H1 (cell line): ENCODE data around the gene NXPH4. TPM values are rescaled to one million over a fixed set of nuclear protein-coding genes. Genes with fewer than 3 reads are reported as not detected.

Source experiments
- CTCF ChIA-PET: fragments of 300-600 bp; sonication (Branson Sonifier 250); formaldehyde crosslinking; loops from one replicate; lab custom pipeline; 2021; ENCODE audit not compliant: partially characterized antibody; lab: Charles Lee
- POLR2A ChIA-PET: fragments of 300-600 bp; sonication (Branson Sonifier 250); formaldehyde crosslinking; loops from one replicate; lab custom pipeline; 2021; ENCODE audit warnings: inconsistent platforms; ENCODE audit not compliant: partially characterized antibody; lab: Charles Lee
- DNase-seq, 2 experiments: peaks; one replicate each; pipeline versions ENCODE4 v3.0.0 to v3.0.0-alpha.2; 2010 to 2022; ENCODE audit warnings: low spot score in 2 of 2, low read depth in 1 of 2, mixed read lengths in 1 of 2
- FAIRE-seq: peaks from 2 replicates; lab custom pipeline; 2011; peaks lifted over from hg19 to GRCh38; lab: Jason Lieb, UNC
- H2AFZ ChIP-seq: 2 replicates; pipeline ENCODE4 v1.8.1; 2012; ENCODE audit warnings: low read length, inconsistent platforms
- H2AK5ac ChIP-seq: 2 replicates; pipeline ENCODE4 v1.6.1; 2013; ENCODE audit warnings: low read depth, low read length
- H2BK120ac ChIP-seq: replicated peaks from 2 replicates; pipeline ENCODE3; 2013; ENCODE audit warnings: low read depth, low read length, inconsistent platforms
- H2BK12ac ChIP-seq: 2 replicates; pipeline ENCODE4 v1.6.1; 2013; ENCODE audit warnings: low read depth, low read length
- H2BK15ac ChIP-seq: 2 replicates; pipeline ENCODE4 v1.6.1; 2013; ENCODE audit warnings: low read length
- H2BK20ac ChIP-seq: 2 replicates; pipeline ENCODE4 v1.6.1; 2013; ENCODE audit warnings: low read length
- H2BK5ac ChIP-seq: 2 replicates; pipeline ENCODE4 v1.6.1; 2013; ENCODE audit warnings: low read depth, low read length
- H3K14ac ChIP-seq: 2 replicates; pipeline ENCODE4 v1.6.1; 2013; ENCODE audit warnings: inconsistent platforms; ENCODE audit not compliant: insufficient read length
- H3K18ac ChIP-seq: 2 replicates; pipeline ENCODE4 v1.6.1; 2013; ENCODE audit warnings: low read length; ENCODE audit errors: extremely low read depth
- H3K23ac ChIP-seq: 2 replicates; pipeline ENCODE4 v1.6.1; 2013; ENCODE audit warnings: inconsistent platforms; ENCODE audit not compliant: insufficient read length
- H3K23me2 ChIP-seq: 2 replicates; pipeline ENCODE4 v1.6.1; 2013; ENCODE audit warnings: low read depth, low read length
- H3K27ac ChIP-seq: 2 replicates; pipeline ENCODE4 v1.6.1; 2011; ENCODE audit warnings: low read depth, low read length, inconsistent platforms
- H3K27me3 ChIP-seq, 4 experiments: replicated peaks in 1 of 4; 1 replicate in 1 of 4; 2 replicates in 3 of 4; pipeline versions ENCODE4 v1.6.1 to v1.8.1; 2011 to 2013; ENCODE audit warnings: low read length in 3 of 4, mild to moderate bottlenecking in 3 of 4, inconsistent platforms in 2 of 4, mixed read lengths in 2 of 4, moderate library complexity in 1 of 4; ENCODE audit not compliant: control insufficient read depth in 3 of 4, insufficient read depth in 3 of 4; ENCODE audit errors: extremely low read depth in 1 of 4
- H3K36me3 ChIP-seq, 4 experiments: 2 replicates each; pipeline versions ENCODE4 v1.6.1 to v1.8.1; 2011 to 2013; ENCODE audit warnings: mild to moderate bottlenecking in 4 of 4, low read length in 3 of 4, moderate library complexity in 2 of 4, control low read depth in 1 of 4, inconsistent platforms in 1 of 4; ENCODE audit not compliant: insufficient read depth in 4 of 4, control insufficient read depth in 2 of 4
- H3K4ac ChIP-seq: replicated peaks from 2 replicates; pipeline ENCODE3; 2013; ENCODE audit warnings: low read length, low read depth, mixed read lengths, inconsistent platforms; ENCODE audit not compliant: insufficient read length
- H3K4me1 ChIP-seq, 4 experiments: replicated peaks in 1 of 4; 1 replicate in 1 of 4; 2 replicates in 3 of 4; pipeline versions ENCODE4 v1.6.1 to v1.8.1; 2011 to 2013; ENCODE audit warnings: low read length in 3 of 4, inconsistent platforms in 2 of 4, mixed read lengths in 1 of 4; ENCODE audit not compliant: insufficient read depth in 4 of 4, control insufficient read depth in 3 of 4
- H3K4me2 ChIP-seq, 2 experiments: 2 replicates each; pipeline versions ENCODE4 v1.6.1 to v1.8.1; 2011 to 2013; ENCODE audit warnings: low read depth in 2 of 2, low read length in 2 of 2, control low read depth in 1 of 2, inconsistent platforms in 1 of 2, mild to moderate bottlenecking in 1 of 2; ENCODE audit not compliant: insufficient read depth in 1 of 2
- H3K4me3 ChIP-seq, 4 experiments: fragments of 200-600, 300-600 bp in 1 of 4; sonication (generic), shearing (Covaris generic), sonication (Bioruptor Twin) in 1 of 4; 2 replicates each; pipeline versions ENCODE4 v1.5.1 to v1.8.1; 2011 to 2016; ENCODE audit warnings: low read length in 4 of 4, low read depth in 3 of 4, control low read depth in 2 of 4, inconsistent platforms in 2 of 4, mild to moderate bottlenecking in 2 of 4, mixed read lengths in 1 of 4, moderate library complexity in 1 of 4; ENCODE audit not compliant: insufficient read depth in 2 of 4; ENCODE audit errors: extremely low read depth in 1 of 4
- H3K56ac ChIP-seq: replicated peaks from 2 replicates; pipeline ENCODE3; 2013; ENCODE audit warnings: low read depth, mild to moderate bottlenecking, mixed read lengths, low read length, inconsistent platforms; ENCODE audit not compliant: insufficient read length
- H3K79me1 ChIP-seq: 2 replicates; pipeline ENCODE4 v1.6.1; 2013; ENCODE audit warnings: low read depth, low read length, control low read depth
- H3K79me2 ChIP-seq, 2 experiments: 2 replicates each; pipeline versions ENCODE4 v1.6.1 to v1.8.1; 2012 to 2013; ENCODE audit warnings: low read length in 2 of 2, mild to moderate bottlenecking in 2 of 2, inconsistent platforms in 1 of 2; ENCODE audit not compliant: insufficient read depth in 2 of 2, control insufficient read depth in 1 of 2
- H3K9ac ChIP-seq, 4 experiments: replicated peaks in 1 of 4; 1 replicate in 1 of 4; 2 replicates in 3 of 4; pipeline versions ENCODE4 v1.6.1 to v1.8.1; 2011 to 2013; ENCODE audit warnings: low read depth in 3 of 4, low read length in 3 of 4, control low read depth in 2 of 4, mild to moderate bottlenecking in 2 of 4, moderate library complexity in 2 of 4, inconsistent platforms in 1 of 4; ENCODE audit errors: extremely low read depth in 1 of 4
- H3K9me3 ChIP-seq, 2 experiments: 2 replicates each; pipeline versions ENCODE4 v1.6.1 to v1.8.1; 2012 to 2013; ENCODE audit warnings: mild to moderate bottlenecking in 2 of 2, moderate library complexity in 2 of 2, control low read depth in 1 of 2, inconsistent platforms in 1 of 2, low read depth in 1 of 2, low read length in 1 of 2, mixed read lengths in 1 of 2; ENCODE audit not compliant: insufficient read depth in 2 of 2
- H4K20me1 ChIP-seq, 2 experiments: replicated peaks in 1 of 2; 2 replicates each; pipeline versions ENCODE3 to v1.8.1; 2011 to 2013; ENCODE audit warnings: inconsistent platforms in 2 of 2, low read length in 2 of 2, mild to moderate bottlenecking in 1 of 2; ENCODE audit not compliant: insufficient read depth in 2 of 2, control insufficient read depth in 1 of 2
- H4K5ac ChIP-seq: 2 replicates; pipeline ENCODE4 v1.6.1; 2013; ENCODE audit warnings: low read length, low read depth, mixed read lengths, inconsistent platforms; ENCODE audit not compliant: insufficient read length
- H4K8ac ChIP-seq: 2 replicates; pipeline ENCODE4 v1.8.0; 2013; ENCODE audit warnings: mild to moderate bottlenecking, moderate library complexity, low read length, inconsistent platforms; ENCODE audit not compliant: insufficient read depth; ENCODE audit errors: extremely low read depth
- H4K91ac ChIP-seq: replicated peaks from 2 replicates; pipeline ENCODE3; 2013; ENCODE audit warnings: low read length, mixed read lengths, inconsistent platforms; ENCODE audit not compliant: insufficient read length
- RXRA ChIP-seq: IDR thresholded peaks from 2 replicates; pipeline ENCODE4 v1.6.1; 2011; ENCODE audit warnings: low read depth, mild to moderate bottlenecking, low read length, moderate library complexity; ENCODE audit not compliant: insufficient read depth
- SP2 ChIP-seq: IDR thresholded peaks from 2 replicates; pipeline ENCODE4 v1.6.1; 2012; ENCODE audit warnings: mild to moderate bottlenecking, low read length, inconsistent platforms
- WGBS, 2 experiments: shearing (Covaris generic) in 1 of 2; methylation state at CpG; one replicate each; pipeline versions ENCODE4 v1.1.6 to v1.1.7; 2013 to 2015; ENCODE audit warnings: low lambda C conversion rate in 2 of 2, mixed read lengths in 2 of 2, inconsistent platforms in 1 of 2, low coverage in 1 of 2, missing lambda C conversion rate in 1 of 2; ENCODE audit not compliant: insufficient replicate concordance in 2 of 2, insufficient coverage in 1 of 2, insufficient read length in 1 of 2; ENCODE audit errors: extremely low coverage in 1 of 2, missing lambda C conversion rate in 1 of 2; 5-methylcytosine and 5-hydroxymethylcytosine counted together
- polyA plus RNA-seq, 7 experiments: library from polyadenylated mRNA; depleted of rRNA in 3 of 7; stranded (reverse) in 5 of 7; unstranded in 2 of 7; fragments of >200 nt in 5 of 7; fragments of 200-250 nt in 2 of 7; gene quantifications; 1 replicate in 5 of 7; 2 replicates in 1 of 7; 4 replicates in 1 of 7; pipeline versions ENCODE4 v1.2.1 to v1.2.3, GENCODE V29; 2011 to 2013; ENCODE audit warnings: missing spikeins in 2 of 7, mixed read lengths in 2 of 7
- total RNA-seq: library from RNA; stranded (reverse); fragmentation: NEBNext Ultra II Directional; extraction: Animal tissue kit (Norgen Biotek cat#: 25700); gene quantifications from 2 replicates; pipeline ENCODE4 v1.2.1, GENCODE V29; 2021

Gene NXPH4
- total and polyA plus RNA-seq, 2 of the 8 experiments (the other 6 are each of a cell fraction or from before 2014, with no cell fraction given) = 0.92 to 1.7 TPM

GRCh38 chr12:57180321-57180989 lies 36.1 kb upstream of the NXPH4 start:
- Histone ChIP-seq H3K27me3 (no peaks in the 10 kb centered on the region), H3K79me2 (no peaks in the 10 kb centered on the region), H2BK5ac (no peak overlapping the region), H3K4me1 (no peaks in the 10 kb centered on the region; a peak in 1 of 7 replicates), H4K91ac (no peak overlapping the region), H3K56ac (no peak overlapping the region), H3K18ac (no peak overlapping the region), H3K4me3 (no peak overlapping the region), H2BK15ac (no peak overlapping the region), H3K79me1 (no peaks in the 10 kb centered on the region), H3K4me2 (no peak overlapping the region), H2AK5ac (no peak overlapping the region), H3K23ac (no peak overlapping the region), H4K5ac (no peak overlapping the region), H3K4ac (no peak overlapping the region), H2AFZ (no peak overlapping the region), H3K9ac (no peak overlapping the region), H4K20me1 (peaks cover 9 to 21% of the 10 kb centered on the region in 2 experiments), H4K8ac (no peak overlapping the region), H3K27ac (no peak overlapping the region), H2BK120ac (no peak overlapping the region), H3K36me3 (peaks cover 48 to 76% (median 71%) of the 10 kb centered on the region in 4 experiments), H3K23me2 (no peaks in the 10 kb centered on the region), H2BK20ac (no peak overlapping the region), H3K14ac (no peak overlapping the region), H2BK12ac (no peak overlapping the region), H3K9me3 (no peaks in the 10 kb centered on the region)
- whole genome bisulfite sequencing, 2 experiments = 92% methylated on average over 20 of the region's 20 CpGs; no CpG with 5 or more reads in 1 of the 2 experiments
- FAIRE-seq (no peak), DNase-seq (no peak)
- POLR2A ChIA-PET = interaction anchor here (0.7 to 4.6 kb wide), 13 partner anchors 8 to 59 kb away, joined by 3 to 15 read pairs (median 4); partner anchors contain the start of genes LRP1-AS and SHMT2
- CTCF ChIA-PET = interaction anchor here (1.0 to 21.9 kb wide), 11 partner anchors 4 to 63 kb away, joined by 3 to 389 read pairs (median 3); partner anchors contain the start of gene LRP1
- TF ChIP-seq RXRA (no peak), SP2 (no peak)
